ENCODE measurements around the gene PKIB.

The PKIB gene

GRCh38 chr6:122749451-122750050, 139.3 kb downstream of the PKIB start:
- no peak for DNase-seq

- DNase-seq, result no peak
Measured at GRCh38 chr6:122751326-122751725, 141.1 kb downstream of the PKIB start.

GRCh38 chr6:122752459-122752858, 142.3 kb downstream of the PKIB start:
- DNase-seq, result peak; percentile 25

- DNase-seq, result peak; percentile 42
Measured at GRCh38 chr6:122753000-122753687, 142.9 kb downstream of the PKIB start.

GRCh38 chr6:122753688-122754056, 143.5 kb downstream of the PKIB start:
- DNase-seq, result peak; percentile 42

- no peak for DNase-seq
Measured at GRCh38 chr6:122754191-122754731, 144.1 kb downstream of the PKIB start.

GRCh38 chr6:122755901-122756300, 145.7 kb downstream of the PKIB start:
- DNase-seq, result no peak

GRCh38 chr6:122758927-122759334, 148.7 kb downstream of the PKIB start:
- DNase-seq, result no peak

- no peak for DNase-seq
Measured at GRCh38 chr6:122760330-122760729, 150.1 kb downstream of the PKIB start.

- DNase-seq, result no peak
Measured at GRCh38 chr6:122766256-122766655, 156.1 kb downstream of the PKIB start.

GRCh38 chr6:122770835-122771601, 160.8 kb downstream of the PKIB start:
- DNase-seq, result peak; percentile 56

GRCh38 chr6:122772724-122773415, 162.7 kb downstream of the PKIB start:
- no peak for DNase-seq

Measured in OCI-M1 (cell line).